SKM-1 (cell line): ENCODE data around the gene CLUH.
A peak's percentile ranks its signal among the peaks of the same experiment; 100 is the strongest.
"Not testable (repeated sequence)": the region's sequence is repeated elsewhere in the genome, so short reads cannot be mapped to it uniquely, and the experiment has no call there.

Experiments
- DNase-seq: peaks from one replicate; lab custom pipeline; 2025; ENCODE audit not compliant: unreplicated experiment; lab: John Stamatoyannopoulos, UW

Gene CLUH

GRCh38 chr17:2703606-2704005 is 8.0 kb downstream of the CLUH start:
- DNase-seq = no peak

GRCh38 chr17:2703181-2703580 is 8.4 kb downstream of the CLUH start:
- no peak for DNase-seq

- no peak for DNase-seq
These were observed 9.4 kb downstream of the CLUH start for GRCh38 chr17:2701996-2702741.

GRCh38 chr17:2701161-2701995 is 10.2 kb downstream of the CLUH start:
- DNase-seq = no peak

DNA sequence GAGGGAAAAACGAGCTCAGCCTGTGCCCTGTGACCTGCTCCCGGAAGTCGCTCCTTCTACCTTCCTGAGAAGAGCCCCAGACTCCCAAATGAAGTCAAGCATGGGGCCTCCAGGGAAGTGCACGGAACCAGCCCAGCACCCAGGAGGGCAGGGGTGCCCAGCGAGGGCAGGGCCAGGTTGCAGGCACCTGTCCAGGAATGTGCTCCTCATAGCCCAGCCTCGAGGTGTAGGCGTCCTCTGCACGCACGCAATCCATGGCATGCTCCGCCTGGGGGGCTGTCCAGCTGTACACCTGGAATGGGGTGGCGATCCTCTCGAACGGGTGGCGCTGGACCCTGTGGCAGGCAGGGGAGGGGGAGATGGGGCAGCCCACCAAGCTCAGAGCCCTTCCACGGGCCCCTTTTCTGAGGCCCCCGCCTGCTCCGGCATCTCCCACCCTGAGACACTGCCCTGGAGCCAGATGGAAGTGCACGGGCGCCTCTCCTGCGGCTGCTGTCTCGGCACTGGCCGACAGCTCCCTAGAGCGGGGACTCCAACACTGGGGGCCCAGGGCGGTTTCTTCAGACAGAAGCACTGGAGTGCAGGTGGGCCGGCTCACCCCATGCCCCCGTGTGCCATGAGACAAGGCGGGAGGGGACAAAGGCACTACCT is 10.9 kb downstream of the CLUH start:
- peak; percentile 100 for DNase-seq

GRCh38 chr17:2700030-2700490 is 11.5 kb downstream of the CLUH start:
- DNase-seq = no peak

DNA sequence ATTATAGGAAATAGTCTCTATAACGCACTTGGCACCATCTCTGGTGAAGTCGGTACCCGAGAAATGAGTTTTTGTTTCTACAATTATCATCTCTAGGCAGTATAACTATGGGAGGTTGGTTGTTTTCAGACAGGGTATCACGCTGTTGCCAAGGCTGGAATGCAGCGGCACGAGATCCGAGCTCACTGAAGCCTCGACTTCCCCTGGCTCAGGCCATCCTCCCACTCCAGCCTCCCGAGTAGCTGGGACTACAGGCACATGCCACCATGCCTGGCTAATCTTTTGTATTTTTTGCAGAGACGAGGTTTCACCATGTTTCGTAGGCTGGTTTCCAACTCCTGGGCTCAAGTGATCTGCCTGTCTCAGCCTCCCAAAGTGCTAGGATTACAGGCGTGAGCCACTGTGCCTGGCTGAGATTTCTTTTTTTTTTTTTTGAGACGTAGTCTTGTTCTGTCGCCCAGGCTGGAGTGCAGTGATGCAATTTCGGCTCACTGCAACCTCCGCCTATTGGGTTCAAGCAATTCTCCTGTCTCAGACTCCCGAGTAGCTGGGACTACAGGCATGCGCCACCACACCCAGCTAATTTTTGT is 12.3 kb downstream of the CLUH start:
- not testable (repeated sequence) for DNase-seq

DNA sequence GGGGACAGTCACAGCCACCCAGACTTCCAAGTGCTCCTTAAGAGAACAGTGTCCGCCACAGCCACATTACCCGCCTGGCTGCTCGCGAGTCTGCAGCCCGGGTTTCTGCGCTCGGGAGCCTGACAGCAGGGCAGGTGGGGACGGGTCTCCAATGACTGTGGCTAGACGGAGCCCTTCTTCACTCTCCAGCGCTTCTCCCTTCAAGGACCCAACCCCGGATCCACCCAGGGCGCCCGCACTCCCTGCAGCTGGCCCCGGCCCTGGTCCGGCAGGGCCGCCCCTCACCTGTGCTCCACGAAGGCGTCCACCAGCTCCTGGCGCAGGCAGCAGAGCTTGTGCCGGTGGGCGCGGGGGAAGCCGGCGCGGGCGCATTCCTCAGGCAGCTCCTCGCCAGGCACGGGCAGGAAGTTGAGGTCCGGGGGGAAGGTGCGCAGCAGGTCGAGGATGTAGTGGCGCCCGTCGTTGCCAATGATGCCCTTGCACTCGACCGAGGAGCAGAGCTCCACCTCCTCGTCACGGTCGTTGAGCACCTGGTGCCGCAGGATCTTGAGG is 13.9 kb downstream of the CLUH start:
- no peak for DNase-seq

DNA sequence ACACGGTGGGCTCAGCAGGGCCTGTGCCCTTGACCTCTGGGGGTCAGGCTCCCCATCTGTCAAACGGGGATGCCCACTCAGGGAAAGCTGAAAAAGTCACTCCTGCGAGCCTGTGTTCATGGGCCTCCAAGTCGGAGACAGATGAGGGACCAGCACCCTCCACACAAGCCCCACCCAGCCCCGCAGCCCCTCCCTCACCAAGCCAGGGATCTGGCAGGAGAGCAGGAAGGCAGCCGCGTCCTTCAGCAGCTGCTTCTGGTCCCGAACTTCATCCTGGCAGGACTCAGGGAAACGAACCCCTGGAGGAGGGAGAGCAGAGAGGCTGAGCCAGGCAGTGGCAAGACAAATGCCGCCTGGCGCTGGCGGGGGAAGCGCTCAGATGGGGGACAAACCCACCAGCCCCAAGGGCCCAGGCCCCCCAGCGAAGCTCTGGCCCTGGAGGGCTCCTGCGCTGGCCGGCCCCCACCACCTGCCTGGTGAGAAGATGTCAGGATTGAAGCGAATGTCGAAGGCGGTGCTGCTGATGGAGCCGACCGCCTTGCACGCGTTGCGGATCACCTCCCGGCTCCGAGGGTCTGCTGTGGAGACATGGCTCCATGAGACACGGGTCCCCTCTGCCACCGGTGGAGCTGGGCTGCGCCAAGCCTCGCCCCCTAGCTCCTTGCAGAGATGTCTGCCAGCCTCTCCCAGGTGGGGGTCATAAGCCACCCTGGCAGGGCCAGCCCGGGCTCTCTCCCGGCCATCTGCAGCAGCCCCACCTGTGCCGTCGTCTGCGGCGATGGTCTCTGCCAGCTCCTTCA is 15.4 kb downstream of the CLUH start:
- no peak for DNase-seq

DNA sequence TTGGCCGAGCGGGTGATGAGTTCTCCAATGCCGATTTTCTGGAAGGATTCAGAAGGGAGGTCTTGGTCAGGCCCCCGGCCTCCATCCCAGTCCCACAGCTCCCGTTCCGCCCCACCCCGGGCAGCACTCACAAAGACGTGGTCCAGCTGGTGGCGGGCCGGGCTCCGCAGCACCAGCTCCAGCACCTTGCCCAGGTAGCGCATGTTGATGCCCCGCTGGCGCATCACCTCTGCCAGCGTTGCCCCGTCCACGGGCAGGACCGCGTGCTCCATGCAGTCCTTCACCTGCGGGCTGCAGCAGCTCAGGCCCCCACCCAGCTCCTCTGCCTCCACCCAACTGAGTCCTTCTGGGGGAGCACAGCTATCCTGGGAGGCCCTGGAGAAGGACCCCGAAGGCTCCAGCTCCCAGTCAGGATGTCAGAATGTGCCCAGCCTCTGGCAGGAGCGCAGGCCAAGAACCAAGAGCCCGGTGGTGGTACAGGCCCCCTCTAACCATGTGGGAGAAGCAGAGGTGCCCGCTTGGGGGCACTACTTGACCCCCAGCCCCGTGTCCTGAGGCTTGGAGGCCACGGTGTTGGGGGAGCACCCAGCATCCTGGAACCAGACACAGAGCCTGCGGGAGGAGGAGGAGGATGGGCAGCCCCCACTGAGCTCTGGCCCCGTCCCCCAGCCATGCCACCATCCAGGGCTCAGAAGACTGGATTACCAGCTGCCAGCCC is 16.2 kb downstream of the CLUH start:
- DNase-seq = no peak

DNA sequence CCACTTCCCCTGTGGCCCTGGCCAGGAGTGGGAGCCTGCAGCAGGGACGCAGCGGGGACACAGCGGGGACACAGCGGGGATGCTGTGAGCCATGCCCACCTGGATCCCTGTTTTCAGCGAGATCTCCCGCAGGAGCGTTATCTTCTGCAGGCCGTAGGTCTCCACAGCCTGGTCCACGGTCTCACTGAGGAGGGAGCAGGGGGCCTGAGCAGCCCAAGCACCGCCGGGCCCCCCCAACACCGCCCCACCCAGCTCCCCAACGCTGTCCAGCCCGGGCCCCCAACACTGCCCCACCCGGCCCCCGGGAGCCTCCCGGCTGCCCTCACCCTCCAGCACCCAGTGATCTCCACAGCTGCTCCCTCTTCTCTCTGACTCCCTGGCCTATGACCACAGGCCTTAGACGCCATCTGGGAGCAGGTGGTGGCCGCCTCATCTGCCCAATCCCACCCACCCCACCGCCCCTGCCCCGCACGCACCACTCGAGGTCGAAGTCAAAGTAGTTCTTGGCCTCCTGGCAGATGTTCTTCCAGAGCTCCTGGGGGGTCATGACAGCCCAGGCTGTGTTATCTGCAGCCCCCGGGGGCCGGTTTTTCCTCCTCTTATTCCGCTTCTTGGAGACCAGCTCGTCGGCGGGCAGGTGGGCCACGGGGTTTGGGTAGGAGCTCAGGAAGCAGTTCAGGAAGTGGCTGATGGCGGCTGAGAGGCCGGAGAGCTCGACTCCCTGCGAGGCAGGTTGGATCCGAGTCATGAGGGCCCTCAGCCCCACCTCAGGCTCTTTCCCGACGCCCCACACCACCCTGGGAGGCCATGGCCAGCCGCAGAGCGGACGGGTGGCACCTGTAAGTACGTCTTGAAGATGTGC is 17.0 kb downstream of the CLUH start:
- DNase-seq = no peak

DNA sequence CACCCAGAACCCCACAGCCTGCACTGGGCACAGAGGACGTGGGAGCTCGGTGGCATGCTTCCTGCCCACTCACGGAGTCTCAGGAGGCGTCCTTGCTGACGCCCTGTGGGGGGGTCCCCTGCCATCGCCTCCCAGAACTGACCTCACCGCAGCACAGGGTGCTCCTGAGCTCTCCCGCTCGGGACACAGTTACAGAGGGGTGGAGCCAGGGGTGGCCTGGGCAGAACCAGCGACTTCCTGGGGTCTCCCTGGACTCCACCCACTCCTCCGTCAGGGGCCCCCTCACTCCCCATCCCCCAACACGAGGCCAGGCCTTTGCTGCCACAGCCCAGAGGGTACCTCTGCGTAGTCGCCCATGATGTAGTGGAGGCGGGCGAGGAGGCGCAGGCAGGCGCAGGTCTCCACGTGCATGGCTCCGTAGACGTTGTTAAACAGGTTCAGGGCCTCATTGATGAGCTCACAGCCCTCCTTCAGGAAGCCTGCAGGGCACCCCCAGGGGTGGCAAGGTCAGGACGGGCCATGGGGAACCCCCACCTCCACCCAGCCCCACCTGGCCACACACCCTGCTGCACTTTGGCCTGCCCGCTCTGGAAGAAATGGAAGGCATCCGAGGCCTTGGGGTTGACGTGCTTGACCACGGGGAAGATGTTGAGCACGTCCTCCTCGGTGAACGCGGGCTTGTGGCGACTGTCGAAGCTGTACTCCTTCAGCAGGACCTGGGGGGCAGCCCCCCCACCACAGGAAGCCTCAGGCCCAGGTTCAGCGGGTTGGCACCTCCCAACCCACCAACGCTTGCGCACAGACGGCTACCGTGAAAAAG is 17.8 kb downstream of the CLUH start:
- no peak for DNase-seq

DNA sequence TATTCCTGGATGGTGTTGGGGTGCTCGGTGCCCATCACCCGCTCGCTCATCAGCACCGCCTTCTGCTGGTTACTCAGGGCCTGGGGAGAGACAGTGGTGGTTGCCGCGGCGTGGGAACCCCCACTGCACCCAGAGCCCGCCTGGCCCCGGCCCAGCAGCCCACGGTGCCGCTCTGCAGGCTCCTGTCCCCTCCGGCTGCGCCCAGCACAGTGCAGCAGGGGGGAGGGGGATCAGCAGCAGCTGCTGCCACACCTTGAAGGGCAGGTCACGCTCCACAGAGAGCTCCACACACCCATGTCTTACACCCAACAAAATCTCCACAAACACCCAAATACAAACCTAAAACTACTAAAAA is 18.8 kb downstream of the CLUH start:
- DNase-seq = no peak

DNA sequence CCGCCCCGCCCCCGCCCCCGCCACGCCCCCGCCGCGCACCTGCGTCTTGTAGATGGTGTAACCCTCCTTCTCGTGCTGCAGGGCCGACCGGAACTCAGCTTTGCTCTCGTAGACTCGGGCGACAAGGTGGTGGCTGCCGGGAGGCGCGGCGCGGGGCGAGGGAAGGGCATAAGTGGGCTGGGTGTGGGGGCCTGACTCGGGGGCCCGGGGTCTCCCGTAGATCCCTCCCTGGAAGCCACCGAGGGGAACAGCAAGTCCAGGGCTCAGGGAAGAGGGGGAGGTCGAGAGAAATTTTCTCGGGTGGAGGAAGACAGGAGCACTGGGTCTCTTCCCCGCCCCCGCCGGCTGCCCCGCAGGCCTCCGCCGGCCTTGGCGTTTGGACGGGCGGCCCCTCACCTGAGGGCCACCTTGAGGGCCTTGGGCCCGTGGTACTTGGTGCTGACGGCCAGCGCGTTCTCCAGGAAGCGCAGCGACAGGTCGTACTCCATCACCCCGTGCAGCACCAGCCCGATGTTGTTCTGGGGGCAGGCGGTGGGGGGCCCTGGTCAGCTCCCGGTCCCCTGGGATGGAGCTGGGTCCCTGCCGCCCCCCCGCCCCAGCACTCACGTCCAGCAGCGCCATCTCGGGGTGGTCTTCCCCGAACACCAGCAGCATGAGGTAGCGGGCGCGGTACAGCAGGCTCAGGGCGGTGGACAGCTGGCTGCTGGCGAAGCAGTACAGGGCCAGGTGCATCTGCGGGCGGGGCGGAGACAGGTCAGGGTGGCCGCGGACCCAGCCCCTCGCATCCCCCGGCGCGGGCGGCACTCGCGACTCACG is 19.4 kb downstream of the CLUH start:
- DNase-seq = no peak

- no peak for DNase-seq
These were observed 20.3 kb downstream of the CLUH start for GRCh38 chr17:2691069-2691871.
